RWPE1 (cell line): ENCODE results near the gene SMOC2.
"Not testable (repeated sequence)": the region's sequence is repeated elsewhere in the genome, so short reads cannot be mapped to it uniquely, and the experiment has no call there.

Experiments used
- CTCF ChIA-PET: fragments of 350-600 bp; sonication (Branson Sonifier 250); formaldehyde crosslinking; extraction: SDS; loops from one replicate; lab custom pipeline; 2021; lab: Yijun Ruan, JAX
- POLR2A ChIA-PET: fragments of 400-600 bp; formaldehyde crosslinking; extraction: SDS; loops from one replicate; lab custom pipeline; 2020; ENCODE audit warnings: antibody characterized with exemption; ENCODE audit not compliant: low non-redundant PET; lab: Yijun Ruan, JAX
- DNase-seq: peaks from one replicate; pipeline ENCODE4 v3.0.0; 2012; ENCODE audit warnings: low spot score
- H3K27ac ChIP-seq: fragments of 450-650 bp; 2 replicates; pipeline ENCODE4 v1.5.1; 2017
- CTCF ChIP-seq: fragments of 450-650 bp; conservative IDR thresholded peaks from 2 replicates; pipeline ENCODE4 v1.5.1; 2017; ENCODE audit warnings: low read depth, mild to moderate bottlenecking

The SMOC2 gene

GRCh38 chr6:168686029-168686738 is 245.2 kb downstream of the SMOC2 start:
- no peak overlapping the region for H3K27ac ChIP-seq
- ChIA-PET POLR2A (no interaction called here), CTCF (interaction anchor here (0.6 kb wide), 1 partner anchor 24 kb away, joined by 3 read pairs; no protein-coding TSS in a partner anchor)
- TF ChIP-seq CTCF = no peak
- DNase-seq = no peak

GRCh38 chr6:168686831-168687730 is 246.1 kb downstream of the SMOC2 start:
- ChIA-PET POLR2A (no interaction called here), CTCF (interaction anchor here (0.7 kb wide), 1 partner anchor 122 kb away, joined by 3 read pairs; no protein-coding TSS in a partner anchor)
- no peak overlapping the region for H3K27ac ChIP-seq
- TF ChIP-seq CTCF = no peak
- no peak for DNase-seq

- CTCF ChIA-PET = no interaction called here
- DNase-seq = no peak
- no peak overlapping the region for H3K27ac ChIP-seq
- no peak for TF ChIP-seq CTCF
- POLR2A ChIA-PET = no interaction called here
Observed at GRCh38 chr6:168690271-168690670, 249.3 kb downstream of the SMOC2 start.

- no peak overlapping the region for H3K27ac ChIP-seq
- ChIA-PET CTCF (no interaction called here), POLR2A (no interaction called here)
- no peak for TF ChIP-seq CTCF
- no peak for DNase-seq
Observed at GRCh38 chr6:168691774-168692173, 250.8 kb downstream of the SMOC2 start.

- ChIA-PET POLR2A (no interaction called here), CTCF (no interaction called here)
- no peak overlapping the region for H3K27ac ChIP-seq
- no peak for TF ChIP-seq CTCF
- DNase-seq = no peak
Observed at GRCh38 chr6:168692193-168692914, 251.4 kb downstream of the SMOC2 start.

- POLR2A ChIA-PET, CTCF ChIA-PET, DNase-seq, H3K27ac ChIP-seq: not testable (repeated sequence)
Observed at GRCh38 chr6:168692915-168693257, 251.9 kb downstream of the SMOC2 start.

- H3K27ac ChIP-seq, DNase-seq, CTCF ChIA-PET, POLR2A ChIA-PET: not testable (repeated sequence)
Observed at GRCh38 chr6:168694797-168695196, 253.8 kb downstream of the SMOC2 start.
